ENCODE measurements around the gene ZBED3.
A peak's percentile ranks its signal among the peaks of the same experiment; 100 is the strongest.

ZBED3 gene

GRCh38 chr5:77076961-77077828 is 9.9 kb downstream of the ZBED3 start:
- DNase-seq: peak; percentile 59 to 82

DNA sequence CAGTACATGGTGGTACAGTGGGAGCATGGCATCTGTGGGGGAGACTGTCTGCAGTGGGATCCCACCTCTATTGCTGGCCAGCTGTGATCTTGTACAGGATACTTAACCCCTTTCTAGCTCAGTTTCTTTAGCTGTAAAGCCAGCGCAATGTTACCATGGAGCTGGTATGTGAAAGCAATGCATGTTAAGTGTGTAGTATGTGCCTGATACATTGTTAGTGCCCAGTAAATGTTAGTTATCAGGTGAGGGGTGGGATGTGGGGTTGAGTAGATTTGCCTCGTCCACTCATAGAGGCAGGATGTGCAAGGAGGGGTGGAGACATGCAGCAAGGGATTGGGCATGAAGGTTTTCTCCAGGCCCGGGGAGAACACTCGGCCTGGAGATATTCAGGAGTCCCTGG is 12.3 kb downstream of the ZBED3 start:
- no peak for DNase-seq

- no peak for DNase-seq
These were observed 13.4 kb downstream of the ZBED3 start for GRCh38 chr5:77073667-77074066.

DNA sequence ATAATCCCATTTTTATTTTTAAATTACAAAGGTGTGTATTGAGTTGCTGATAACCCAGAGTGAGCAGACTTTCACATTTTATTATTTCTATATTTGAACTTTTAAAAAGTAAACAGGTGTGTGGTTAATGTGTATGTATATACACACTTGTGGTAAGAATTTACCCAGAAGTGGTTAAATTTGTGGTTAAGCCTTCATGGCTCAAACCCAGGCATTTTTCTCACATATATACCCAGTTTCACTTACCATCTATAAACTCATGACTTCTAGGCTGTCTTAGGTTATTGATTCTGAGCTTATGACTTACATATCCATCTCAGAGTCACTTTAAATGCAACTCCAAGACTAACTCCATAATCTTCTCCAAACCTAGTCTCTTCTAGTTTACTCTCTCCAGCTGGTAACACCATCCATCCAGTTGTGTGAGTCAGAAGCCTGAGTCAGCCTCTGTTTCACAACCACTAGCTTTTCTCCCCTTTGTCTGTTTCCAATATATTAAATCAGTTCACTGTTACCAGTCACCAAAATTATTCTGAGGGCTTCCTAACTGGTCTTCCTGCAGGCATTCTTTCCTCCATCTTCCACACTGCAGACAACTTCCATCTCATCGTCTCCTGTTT is 20.2 kb downstream of the ZBED3 start:
- DNase-seq: peak; percentile 11 to 69

DNA sequence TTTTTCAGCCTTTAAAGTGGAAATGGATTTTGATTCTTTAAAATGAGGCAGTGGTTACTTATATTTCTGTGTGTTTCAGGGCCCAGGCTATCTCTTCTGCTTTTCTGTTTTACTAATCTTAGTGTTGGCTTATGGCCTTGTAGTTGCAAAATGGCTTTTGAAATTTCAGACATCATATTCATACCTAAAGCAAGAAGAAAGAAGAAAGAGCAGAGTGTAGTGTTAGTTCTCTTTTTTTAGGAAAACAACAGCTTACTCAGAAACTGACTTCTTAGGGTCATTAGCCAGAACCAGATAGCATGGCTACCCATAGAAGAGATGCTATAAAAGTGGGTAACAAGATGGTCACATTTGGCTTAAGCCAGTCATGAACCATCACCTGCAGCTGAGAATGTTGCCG is 20.9 kb downstream of the ZBED3 start:
- DNase-seq: peak; percentile 34 to 40

DNA sequence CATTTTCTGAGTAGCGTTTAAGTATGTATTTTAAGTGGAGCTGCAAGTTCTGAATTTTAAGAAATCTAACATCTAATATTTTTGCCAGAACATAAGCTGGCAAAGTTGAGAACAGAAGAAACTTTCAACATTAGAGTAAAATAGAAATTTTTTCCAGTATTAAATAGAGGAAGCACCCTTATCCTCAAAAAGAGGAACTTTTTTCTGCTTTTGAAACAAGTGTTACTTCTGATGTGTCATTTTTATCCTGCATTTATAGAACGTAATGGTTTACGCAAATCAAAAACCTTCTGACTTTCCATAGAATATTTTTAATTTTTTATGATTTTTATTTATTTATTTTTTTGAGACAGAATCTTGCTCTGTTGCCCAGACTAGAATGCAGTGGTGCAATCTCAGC is 21.8 kb downstream of the ZBED3 start:
- DNase-seq: peak; percentile 67 to 74

DNA sequence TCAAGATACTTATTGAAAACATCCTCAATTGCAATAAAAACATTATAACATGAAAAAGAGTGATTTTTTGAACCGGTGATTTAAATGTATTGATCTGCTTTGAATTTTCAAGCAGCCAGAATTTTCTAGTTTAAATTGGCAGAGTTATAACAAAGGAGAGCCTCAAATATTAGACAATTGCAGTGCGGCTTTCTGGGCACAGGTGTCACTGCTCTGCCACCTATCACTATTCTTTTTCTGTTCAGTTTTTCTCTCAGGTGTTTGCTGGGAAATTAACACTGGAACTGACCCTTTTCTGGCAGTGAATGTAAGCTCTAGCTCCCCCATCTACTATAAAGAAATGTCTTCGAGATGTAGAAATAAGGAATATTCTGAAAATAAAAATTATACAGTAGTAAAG is 23.0 kb downstream of the ZBED3 start:
- no peak for DNase-seq

DNA sequence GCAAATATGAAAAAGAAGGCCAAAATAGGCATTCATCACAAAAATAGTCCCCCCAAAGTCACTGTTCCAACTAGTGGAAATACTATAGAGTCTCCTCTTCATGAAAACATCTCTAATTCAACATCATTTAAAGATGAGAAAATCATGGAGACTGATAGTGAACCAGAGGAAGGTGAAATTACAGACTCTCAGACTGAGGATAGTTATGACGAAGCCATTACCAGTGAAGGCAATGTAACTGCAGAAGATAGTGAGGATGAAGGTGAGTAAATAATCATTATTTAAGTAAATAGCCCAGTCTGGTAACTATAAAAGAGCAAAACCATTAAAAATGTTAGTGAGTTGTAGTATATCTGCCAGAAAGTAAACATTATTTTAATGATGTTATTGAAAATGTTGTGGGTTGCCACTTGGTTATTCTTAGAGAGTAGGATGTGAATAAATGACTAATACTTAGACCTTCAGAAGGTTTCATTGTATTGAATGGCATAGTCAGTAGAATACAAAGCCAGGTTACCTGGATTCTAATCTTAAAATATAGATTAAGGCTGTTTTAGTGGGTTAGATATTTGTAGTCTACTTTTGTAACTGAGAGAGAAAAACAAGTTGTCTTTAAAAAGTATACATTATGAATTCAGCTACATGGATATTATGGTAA is 40.5 kb downstream of the ZBED3 start:
- DNase-seq: no peak

- DNase-seq: no peak
These were observed 51.1 kb downstream of the ZBED3 start for GRCh38 chr5:77035950-77036349.

DNA sequence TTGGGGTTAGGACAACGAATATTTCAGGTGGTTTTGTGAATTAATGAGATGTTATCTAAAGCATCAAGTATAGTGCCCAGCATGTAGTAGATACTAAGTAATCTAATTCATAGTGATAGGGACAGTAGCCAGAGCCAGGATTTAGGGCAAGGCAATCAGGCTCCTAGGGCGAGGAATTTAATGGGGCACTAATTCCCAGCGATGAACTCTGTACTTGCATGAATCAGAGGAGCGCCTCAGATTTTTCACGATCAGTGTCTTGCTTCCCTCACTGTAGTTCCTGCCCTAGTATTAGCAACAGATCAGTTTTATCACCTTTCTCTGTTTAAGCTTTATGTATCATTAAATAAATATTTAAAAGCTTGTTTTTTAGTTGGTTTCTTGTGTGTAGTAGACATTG is 53.7 kb downstream of the ZBED3 start:
- no peak for DNase-seq

- DNase-seq: no peak
These were observed 54.5 kb downstream of the ZBED3 start for GRCh38 chr5:77032635-77033034.

- DNase-seq: peak; percentile 27 to 39
These were observed 55.2 kb downstream of the ZBED3 start for GRCh38 chr5:77031891-77032290.

DNA sequence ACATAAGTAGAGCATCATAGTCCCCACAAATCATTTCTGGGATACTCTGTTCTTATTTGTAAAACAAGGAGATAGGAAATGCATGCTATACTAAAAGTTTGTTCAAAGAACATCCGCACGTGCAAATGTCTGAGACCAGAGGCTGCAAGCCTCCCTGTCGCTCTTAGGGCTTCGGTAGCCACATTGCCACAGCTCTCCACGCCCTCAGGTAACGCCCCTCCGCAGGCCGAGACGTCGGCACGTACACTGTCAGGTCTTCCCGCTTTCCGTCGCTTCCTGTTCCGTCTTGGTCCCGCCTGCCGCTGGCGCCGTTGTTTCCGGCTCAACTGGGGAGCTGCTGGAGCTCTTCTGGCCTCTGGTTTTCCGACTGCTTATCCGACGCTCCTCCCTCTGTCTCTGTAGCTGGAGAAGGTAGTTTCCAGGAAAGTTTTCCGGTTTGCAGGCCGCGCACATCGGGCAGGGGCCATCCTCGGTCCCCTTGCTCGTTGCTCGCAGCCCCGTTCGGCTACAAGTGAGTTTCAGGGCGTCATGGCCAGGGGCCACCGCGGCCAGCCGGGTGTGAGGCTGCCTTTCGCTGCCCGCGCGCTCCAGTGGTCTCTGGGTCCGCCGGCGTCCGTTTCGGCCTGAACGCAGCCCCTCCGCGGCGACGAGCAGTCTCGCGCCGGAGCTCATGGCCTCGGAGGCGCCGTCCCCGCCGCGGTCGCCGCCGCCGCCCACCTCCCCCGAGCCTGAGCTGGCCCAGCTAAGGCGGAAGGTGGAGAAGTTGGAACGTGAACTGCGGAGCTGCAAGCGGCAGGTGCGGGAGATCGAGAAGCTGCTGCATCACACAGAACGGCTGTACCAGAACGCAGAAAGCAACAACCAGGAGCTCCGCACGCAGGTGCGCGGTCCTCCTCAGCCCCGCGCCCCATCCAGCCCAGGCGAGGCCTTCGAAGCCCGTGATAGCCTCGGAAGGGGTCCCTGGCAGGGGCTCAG is 56.7 kb downstream of the ZBED3 start, which contains the start of gene AGGF1:
AGGF1 (plus strand) TSS at position 308 of the 975 bp plus-strand sequence; CDS start at position 671, 363 bp downstream.
- peak; percentile 89 to 91 for DNase-seq

DNA sequence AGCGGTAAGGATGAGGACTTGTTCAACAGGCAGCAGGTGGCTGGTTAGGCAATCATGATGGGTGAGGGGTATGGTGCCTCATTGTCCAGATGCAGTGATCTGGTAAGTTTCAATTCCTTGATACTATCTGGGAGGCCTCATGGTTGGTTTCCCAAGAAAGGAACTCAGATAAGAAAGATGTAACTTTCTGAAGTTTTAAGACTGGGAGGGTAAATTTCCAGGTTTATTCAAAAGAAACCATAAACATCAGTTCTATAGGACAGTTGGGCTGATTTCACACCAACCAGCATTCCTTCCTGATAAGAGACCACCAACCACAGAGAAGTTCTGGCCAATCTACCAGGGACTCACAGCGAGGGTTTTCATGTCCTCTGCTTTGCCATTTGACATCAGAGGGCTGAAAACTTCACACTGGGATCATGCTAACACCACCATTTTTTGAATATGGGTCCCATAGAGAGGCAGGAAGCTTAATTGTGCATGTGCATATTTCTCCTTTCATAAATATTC is 57.7 kb downstream of the ZBED3 start:
- DNase-seq: no peak

DNA sequence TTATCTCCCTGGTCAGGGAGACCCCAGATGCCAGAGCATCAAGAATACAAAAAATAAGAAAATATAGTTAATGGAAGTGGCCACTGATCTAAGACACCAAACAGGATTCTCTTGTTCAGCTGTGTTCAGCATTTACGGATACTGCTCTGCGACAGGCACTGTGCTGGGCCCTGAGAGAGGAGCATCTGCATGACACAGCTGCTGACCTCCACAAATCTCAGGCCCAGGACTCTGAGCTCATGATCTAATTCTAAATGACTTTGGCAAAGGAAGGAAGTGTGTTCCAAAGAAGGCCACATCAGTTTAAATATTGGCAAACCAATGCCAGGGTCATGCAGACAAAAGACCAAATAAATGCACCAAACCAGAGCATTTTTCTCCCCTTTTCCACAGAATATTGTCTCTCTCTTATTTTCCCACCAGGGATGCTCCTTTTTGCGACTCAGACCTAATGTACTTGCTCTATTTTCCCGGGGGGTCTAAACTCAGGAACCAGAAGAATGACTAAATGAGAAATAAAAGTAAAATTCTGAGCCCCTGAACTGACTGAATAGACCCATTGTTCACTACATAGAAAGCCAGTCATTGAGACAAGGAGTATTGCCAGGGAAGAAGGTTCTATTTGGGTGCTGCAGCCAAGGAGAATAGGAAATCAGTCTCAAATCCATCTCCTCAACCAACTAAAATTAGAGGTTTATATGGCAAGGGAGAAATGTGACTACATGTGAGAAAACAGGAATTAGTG is 58.3 kb downstream of the ZBED3 start:
- no peak for DNase-seq

DNA sequence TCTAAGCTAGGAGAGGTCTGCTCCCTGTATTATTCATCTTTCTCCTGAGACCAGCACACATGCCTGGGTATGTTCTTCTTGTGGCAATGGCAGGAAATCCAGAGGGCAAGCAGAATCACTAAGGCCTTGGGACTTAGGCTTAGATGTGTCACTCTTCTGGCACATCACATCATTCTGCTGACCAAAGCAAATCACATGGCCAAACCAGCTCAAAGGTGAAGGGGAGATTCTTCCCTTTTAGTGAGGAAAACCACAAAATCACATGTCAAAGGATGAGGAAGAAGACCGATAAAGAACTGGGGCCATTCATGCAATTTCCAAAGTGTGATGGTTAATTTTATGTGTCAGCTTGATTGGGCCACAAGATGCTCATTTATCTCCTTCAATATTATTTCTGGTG is 62.6 kb downstream of the ZBED3 start:
- DNase-seq: peak; percentile 48 to 87

DNA sequence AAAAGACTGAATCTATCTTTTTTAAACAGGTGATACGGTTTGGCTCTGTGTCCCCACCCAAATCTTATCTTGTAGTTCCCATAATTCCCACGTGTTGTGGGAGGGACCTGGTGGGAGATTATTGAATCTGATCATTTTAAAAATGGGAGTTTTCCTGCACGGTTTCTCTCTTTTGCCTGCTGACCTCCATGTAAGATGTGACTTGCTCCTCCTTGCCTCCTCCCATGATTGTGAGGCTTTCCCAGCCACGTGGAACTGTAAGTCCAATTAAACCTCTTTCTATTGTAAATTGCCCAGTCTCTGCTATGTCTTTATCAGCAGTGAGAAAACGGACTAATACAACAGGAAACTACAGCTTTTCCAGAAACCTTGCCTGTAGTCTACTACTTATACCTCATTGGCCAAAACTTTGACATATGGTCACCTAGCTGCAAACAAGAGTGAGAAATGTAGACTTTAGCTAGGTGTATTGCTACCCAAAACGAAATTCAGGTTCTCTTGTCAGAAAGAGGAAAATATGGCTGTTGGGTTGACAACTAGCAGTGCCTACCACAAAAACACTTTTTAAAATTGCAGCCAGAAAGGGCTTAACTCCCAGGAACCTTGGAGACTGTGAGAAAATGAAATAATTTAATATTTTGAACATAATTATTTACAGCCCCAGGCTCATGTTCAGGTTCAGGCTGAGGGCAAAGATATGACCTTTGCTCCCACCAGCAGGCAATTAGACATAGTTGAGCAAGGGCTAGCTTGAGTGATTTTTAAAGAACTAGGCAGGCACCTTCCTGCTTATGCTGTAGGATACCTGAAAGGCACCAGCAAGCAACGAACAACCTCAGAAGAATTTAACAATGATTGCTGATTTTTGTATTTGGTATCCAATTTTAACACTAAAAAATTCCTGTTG is 64.3 kb downstream of the ZBED3 start:
- no peak for DNase-seq
